ENCODE data around the gene AMD1. TPM values are rescaled to one million over a fixed set of nuclear protein-coding genes. Genes with fewer than 3 reads are reported as not detected.
A peak's percentile ranks its signal among the peaks of the same experiment; 100 is the strongest.

AMD1 gene
- total and polyA plus RNA-seq, 2 experiments from 2014 or later, result 127 to 243 TPM

- peak overlapping the region; percentile 14; the same call in 1 of the 2 replicates for H3K27ac ChIP-seq (ENCODE audit: low read depth)
- H3K4me2 ChIP-seq, result peak overlapping the region; percentile 83
- peak; percentile 70 for DNase-seq (ENCODE audit: low spot score)
These were observed 4.4 kb downstream of the AMD1 start for GRCh38 chr6:110878751-110879522.

GRCh38 chr6:110880651-110881050 lies 6.1 kb downstream of the AMD1 start:
- Histone ChIP-seq H3F3A (replicated peaks; ENCODE audit: low read depth) (no peaks in the 10 kb centered on the region), H3K4me1 (ENCODE audit: insufficient read depth) (peaks cover 73% of the 10 kb centered on the region), H2AFZ (no peak overlapping the region), H3K9me2 (ENCODE audit: insufficient read depth) (no peaks in the 10 kb centered on the region), H3K4me2 (peak overlapping the region; percentile 83), H3K27me3 (ENCODE audit: insufficient read depth) (no peaks in the 10 kb centered on the region), H3K36me3 (ENCODE audit: insufficient read depth) (no peaks in the 10 kb centered on the region), H3K27ac (ENCODE audit: low read depth) (no peak overlapping the region), H3K4me3 (peak overlapping the region; percentile 80; the same call in 1 of the 2 replicates), H3K79me2 (replicated peaks; ENCODE audit: insufficient read depth) (peaks cover 100% of the 10 kb centered on the region), H4K20me1 (replicated peaks; ENCODE audit: insufficient read depth) (peaks cover 81% of the 10 kb centered on the region)
- peak overlapping the region; percentile 96; the same call in 2 of the 3 replicates for H3K4me3 Mint-ChIP-seq
- peaks cover 4% of the 10 kb centered on the region for H3K27me3 Mint-ChIP-seq (ENCODE audit: insufficient read depth, low read depth, poor library complexity)
- DNase-seq (ENCODE audit: low spot score) (no peak), ATAC-seq (no peak)
- H3K9me3 Mint-ChIP-seq, result no peaks in the 10 kb centered on the region
- H3K27ac Mint-ChIP-seq, result no peak overlapping the region
- H3K4me1 Mint-ChIP-seq, result peaks cover 66% of the 10 kb centered on the region
- peaks cover 34% of the 10 kb centered on the region for H3K36me3 Mint-ChIP-seq (ENCODE audit: low read depth)
- TF ChIP-seq ETS1 (IDR thresholded peaks at IDR 0.05) (no peak), JUNB (IDR thresholded peaks at IDR 0.05; ENCODE audit: unreplicated experiment) (no peak), STAT1 (IDR thresholded peaks at IDR 0.05; ENCODE audit: unreplicated experiment) (no peak), EZH2 (IDR thresholded peaks at IDR 0.05; ENCODE audit: low read depth, unreplicated experiment) (no peak), ZNF114 (CRISPR knock-in tag; IDR thresholded peaks at IDR 0.05) (no peak), ZNF331 (CRISPR knock-in tag; IDR thresholded peaks at IDR 0.05; ENCODE audit: low read depth) (no peak), CTCF (conservative IDR thresholded peaks at IDR 0.05; ENCODE audit: low read depth in 2 of 2) (no peak), POLR2AphosphoS5 (IDR thresholded peaks at IDR 0.05; ENCODE audit: low read depth) (no peak), REST (IDR thresholded peaks at IDR 0.05; ENCODE audit: unreplicated experiment) (no peak), EZH2phosphoT487 (IDR thresholded peaks at IDR 0.05; ENCODE audit: unreplicated experiment) (no peak)

More at GRCh38 chr6:110878751-110879522, 4.4 kb downstream of the AMD1 start:
- peaks cover 26% of the 10 kb centered on the region for H3K36me3 Mint-ChIP-seq (ENCODE audit: low read depth)
- H3K27me3 Mint-ChIP-seq (ENCODE audit: insufficient read depth, low read depth, poor library complexity), result peaks cover 13% of the 10 kb centered on the region
- peaks cover 4% of the 10 kb centered on the region; the same call in 2 of the 3 replicates for H3K9me3 Mint-ChIP-seq
- Histone ChIP-seq H3K27me3 (ENCODE audit: insufficient read depth) (no peaks in the 10 kb centered on the region), H3F3A (replicated peaks; ENCODE audit: low read depth) (no peaks in the 10 kb centered on the region; the same call in 1 of the 2 replicates), H2AFZ (no peak overlapping the region), H3K9me2 (ENCODE audit: insufficient read depth) (no peaks in the 10 kb centered on the region), H3K79me2 (replicated peaks; ENCODE audit: insufficient read depth) (peaks cover 94% of the 10 kb centered on the region), H3K4me3 (peak overlapping the region; percentile 80), H3K36me3 (ENCODE audit: insufficient read depth) (no peaks in the 10 kb centered on the region), H4K20me1 (replicated peaks; ENCODE audit: insufficient read depth) (peaks cover 69% of the 10 kb centered on the region), H3K4me1 (ENCODE audit: insufficient read depth) (peaks cover 56% of the 10 kb centered on the region)
- H3K4me1 Mint-ChIP-seq, result peaks cover 53% of the 10 kb centered on the region
- H3K27ac Mint-ChIP-seq, result peak overlapping the region; percentile 40; the same call in 1 of the 2 replicates
- ATAC-seq, result no peak
- peak overlapping the region; percentile 96 for H3K4me3 Mint-ChIP-seq
- TF ChIP-seq POLR2AphosphoS5 (IDR thresholded peaks at IDR 0.05; ENCODE audit: low read depth) (no peak), CTCF (conservative IDR thresholded peaks at IDR 0.05; ENCODE audit: low read depth in 2 of 2) (peak; percentile 62 to 67), NANOG (IDR thresholded peaks at IDR 0.05; ENCODE audit: borderline replicate concordance) (no peak), ZNF114 (CRISPR knock-in tag; IDR thresholded peaks at IDR 0.05) (no peak), EZH2 (IDR thresholded peaks at IDR 0.05; ENCODE audit: low read depth, unreplicated experiment) (no peak)

Measured in GM23338 (cell line).